ENCODE measurements around the gene ACRV1.

The ACRV1 gene

GRCh38 chr11:125679397-125679796 lies 1.2 kb downstream of the ACRV1 start:
- ATAC-seq (replicated peaks) (no peak), DNase-seq (no peak)
- Mint-ChIP-seq H3K27me3 (no peaks in the 10 kb centered on the region), H3K36me3 (peaks cover 7 to 11% of the 10 kb centered on the region in 2 donors), H3K4me3 (no peak overlapping the region), H3K9me3 (no peaks in the 10 kb centered on the region), H3K27ac (no peak overlapping the region), H3K4me1 (no peaks in the 10 kb centered on the region)

- Mint-ChIP-seq H3K36me3 (peaks cover 7 to 15% of the 10 kb centered on the region in 2 donors), H3K27me3 (no peaks in the 10 kb centered on the region), H3K27ac (no peak overlapping the region), H3K4me1 (no peaks in the 10 kb centered on the region), H3K9me3 (no peaks in the 10 kb centered on the region), H3K4me3 (no peak overlapping the region)
- no peak for ATAC-seq (replicated peaks)
- DNase-seq = no peak
Observed at GRCh38 chr11:125675196-125675595, 5.5 kb downstream of the ACRV1 start.

GRCh38 chr11:125674210-125674609 lies 6.4 kb downstream of the ACRV1 start:
- no peaks in the 10 kb centered on the region for H3K9me3 Mint-ChIP-seq

GRCh38 chr11:125671561-125671960 lies 9.1 kb downstream of the ACRV1 start:
- H3K9me3 Mint-ChIP-seq = peaks cover 5 to 6% of the 10 kb centered on the region in 2 donors
- H3K4me1 Mint-ChIP-seq = no peaks in the 10 kb centered on the region

More at GRCh38 chr11:125674210-125674609, 6.4 kb downstream of the ACRV1 start:
- Mint-ChIP-seq H3K36me3 (peaks cover 12 to 19% of the 10 kb centered on the region in 2 donors), H3K27ac (no peak overlapping the region), H3K27me3 (no peaks in the 10 kb centered on the region), H3K4me1 (no peaks in the 10 kb centered on the region), H3K4me3 (no peak overlapping the region)
- ATAC-seq (replicated peaks) = no peak
- no peak for DNase-seq

GRCh38 chr11:125670172-125670571 lies 10.5 kb downstream of the ACRV1 start:
- Mint-ChIP-seq H3K9me3 (peaks cover 10 to 11% of the 10 kb centered on the region in 2 donors), H3K4me3 (no peak overlapping the region), H3K27ac (no peak overlapping the region), H3K27me3 (no peaks in the 10 kb centered on the region), H3K36me3 (peaks cover 27 to 39% of the 10 kb centered on the region in 2 donors), H3K4me1 (no peaks in the 10 kb centered on the region)
- ATAC-seq (replicated peaks) (no peak), DNase-seq (no peak)

More at GRCh38 chr11:125671561-125671960, 9.1 kb downstream of the ACRV1 start:
- Mint-ChIP-seq H3K36me3 (peaks cover 21 to 29% of the 10 kb centered on the region in 2 donors), H3K4me3 (no peak overlapping the region), H3K27ac (no peak overlapping the region), H3K27me3 (no peaks in the 10 kb centered on the region)
- ATAC-seq (replicated peaks) (no peak), DNase-seq (no peak)

GRCh38 chr11:125667151-125667550 lies 13.5 kb downstream of the ACRV1 start:
- Mint-ChIP-seq H3K4me3 (no peak overlapping the region), H3K4me1 (no peaks in the 10 kb centered on the region), H3K27ac (no peak overlapping the region), H3K9me3 (peaks cover 13% of the 10 kb centered on the region in 2 donors), H3K36me3 (peaks cover 33 to 54% of the 10 kb centered on the region in 2 donors), H3K27me3 (no peaks in the 10 kb centered on the region)
- ATAC-seq (replicated peaks) (no peak), DNase-seq (no peak)

- ATAC-seq (replicated peaks) (no peak), DNase-seq (no peak)
- H3K27me3 Mint-ChIP-seq = no peaks in the 10 kb centered on the region
- H3K4me1 Mint-ChIP-seq = no peaks in the 10 kb centered on the region
- H3K4me3 Mint-ChIP-seq = no peak overlapping the region
- H3K36me3 Mint-ChIP-seq = peaks cover 29 to 51% of the 10 kb centered on the region in 2 donors
- no peak overlapping the region for H3K27ac Mint-ChIP-seq
- peaks cover 13% of the 10 kb centered on the region in 2 donors for H3K9me3 Mint-ChIP-seq
Observed at GRCh38 chr11:125663910-125664309, 16.7 kb downstream of the ACRV1 start.

GRCh38 chr11:125662689-125663088 lies 18.0 kb downstream of the ACRV1 start:
- Mint-ChIP-seq H3K4me3 (no peak overlapping the region), H3K9me3 (peaks cover 13% of the 10 kb centered on the region in 2 donors), H3K4me1 (no peaks in the 10 kb centered on the region), H3K36me3 (peaks cover 29 to 49% of the 10 kb centered on the region in 2 donors), H3K27me3 (no peaks in the 10 kb centered on the region), H3K27ac (no peak overlapping the region)
- no peak for DNase-seq
- no peak for ATAC-seq (replicated peaks)

GRCh38 chr11:125649465-125650166 lies 31.0 kb downstream of the ACRV1 start:
- ATAC-seq (replicated peaks) = no peak
- no peaks in the 10 kb centered on the region for H3K27me3 Mint-ChIP-seq
- no peak overlapping the region for H3K4me3 Mint-ChIP-seq
- no peaks in the 10 kb centered on the region for H3K4me1 Mint-ChIP-seq
- H3K9me3 Mint-ChIP-seq = peaks cover 0 to 4% of the 10 kb centered on the region in 2 donors
- no peak overlapping the region for H3K27ac Mint-ChIP-seq
- H3K36me3 Mint-ChIP-seq = peaks cover 45 to 52% of the 10 kb centered on the region in 2 donors
- no peak for DNase-seq

GRCh38 chr11:125645871-125646270 lies 34.8 kb downstream of the ACRV1 start:
- no peaks in the 10 kb centered on the region for H3K27me3 Mint-ChIP-seq
- no peaks in the 10 kb centered on the region for H3K4me1 Mint-ChIP-seq
- no peak overlapping the region for H3K27ac Mint-ChIP-seq
- H3K36me3 Mint-ChIP-seq = peaks cover 47 to 52% of the 10 kb centered on the region in 2 donors
- DNase-seq (no peak), ATAC-seq (replicated peaks) (no peak)
- H3K4me3 Mint-ChIP-seq = no peak overlapping the region
- H3K9me3 Mint-ChIP-seq = peaks cover 0 to 4% of the 10 kb centered on the region in 2 donors

GRCh38 chr11:125638315-125638714 lies 42.3 kb downstream of the ACRV1 start:
- Mint-ChIP-seq H3K9me3 (no peaks in the 10 kb centered on the region), H3K4me1 (no peaks in the 10 kb centered on the region)

GRCh38 chr11:125637840-125638239 lies 42.8 kb downstream of the ACRV1 start:
- Mint-ChIP-seq H3K4me3 (no peak overlapping the region), H3K4me1 (no peaks in the 10 kb centered on the region), H3K27me3 (no peaks in the 10 kb centered on the region), H3K36me3 (peaks cover 42 to 54% of the 10 kb centered on the region in 2 donors), H3K9me3 (no peaks in the 10 kb centered on the region), H3K27ac (no peak overlapping the region)
- ATAC-seq (replicated peaks) = no peak
- DNase-seq = no peak

More at GRCh38 chr11:125638315-125638714, 42.3 kb downstream of the ACRV1 start:
- Mint-ChIP-seq H3K27me3 (no peaks in the 10 kb centered on the region), H3K4me3 (no peak overlapping the region), H3K36me3 (peaks cover 42 to 54% of the 10 kb centered on the region in 2 donors), H3K27ac (no peak overlapping the region)
- ATAC-seq (replicated peaks) (no peak), DNase-seq (no peak)

- DNase-seq (no peak), ATAC-seq (replicated peaks) (no peak)
- peaks cover 13 to 31% of the 10 kb centered on the region in 2 donors for H3K4me1 Mint-ChIP-seq
- H3K36me3 Mint-ChIP-seq = peaks cover 13 to 33% of the 10 kb centered on the region in 2 donors
- H3K27ac Mint-ChIP-seq = no peak overlapping the region
- no peaks in the 10 kb centered on the region for H3K27me3 Mint-ChIP-seq
- peak overlapping the region; percentile 87 to 90 for H3K4me3 Mint-ChIP-seq
- H3K9me3 Mint-ChIP-seq = no peaks in the 10 kb centered on the region
Observed at GRCh38 chr11:125627236-125627910, 53.3 kb downstream of the ACRV1 start.

GRCh38 chr11:125626288-125626950 lies 54.2 kb downstream of the ACRV1 start:
- DNase-seq (no peak), ATAC-seq (replicated peaks) (peak; percentile 41 to 55)
- peaks cover 13 to 35% of the 10 kb centered on the region in 2 donors for H3K36me3 Mint-ChIP-seq
- no peaks in the 10 kb centered on the region for H3K27me3 Mint-ChIP-seq
- H3K9me3 Mint-ChIP-seq = no peaks in the 10 kb centered on the region
- H3K27ac Mint-ChIP-seq = peak overlapping the region; percentile 37
- peak overlapping the region; percentile 87 to 90 for H3K4me3 Mint-ChIP-seq
- H3K4me1 Mint-ChIP-seq = peaks cover 13 to 31% of the 10 kb centered on the region in 2 donors

All from stimulated activated naive B cell treated with anti-CD40 and anti-IgM and Interleukin-4, amounts not matched to agents 10 μg/mL and 1 μg/mL and 100 μg/mL, for 72 hours (primary cell).